ENCODE measurements around the gene NECTIN1. TPM values are rescaled to one million over a fixed set of nuclear protein-coding genes. Genes with fewer than 3 reads are reported as not detected.
A peak's percentile ranks its signal among the peaks of the same experiment; 100 is the strongest.

NECTIN1 gene
- total and polyA plus RNA-seq, 4 donors = 1.3 to 7.1 (median 4.9) TPM

GRCh38 chr11:119678351-119678750 lies 50.6 kb downstream of the NECTIN1 start:
- Histone ChIP-seq H3K9me3 (ENCODE audit: control insufficient read depth, low read length) (no peaks in the 10 kb centered on the region), H3K4me3 (ENCODE audit: low read length in 2 of 2) (no peak overlapping the region), H3K27ac (ENCODE audit: low read depth in 1 of 2, low read length in 2 of 2) (no peak overlapping the region), H3K36me3 (ENCODE audit: control insufficient read depth in 1 of 2, insufficient read depth in 2 of 2, low read length in 1 of 2) (no peaks in the 10 kb centered on the region), H3K27me3 (ENCODE audit: control insufficient read depth in 1 of 2, insufficient read depth in 2 of 2, low read length in 1 of 2) (no peaks in the 10 kb centered on the region), H3K4me1 (ENCODE audit: control insufficient read depth in 1 of 2, insufficient read depth in 2 of 2, low read length in 2 of 2) (no peaks in the 10 kb centered on the region)
- no peak for DNase-seq
- WGBS, 2 donors = 96 to 97% methylated on average over 21 of the region's 21 CpGs
- ATAC-seq (ENCODE audit: low FRiP score) = no peak
- intact Hi-C loops (cut with DNase I) = no loop called here

DNA sequence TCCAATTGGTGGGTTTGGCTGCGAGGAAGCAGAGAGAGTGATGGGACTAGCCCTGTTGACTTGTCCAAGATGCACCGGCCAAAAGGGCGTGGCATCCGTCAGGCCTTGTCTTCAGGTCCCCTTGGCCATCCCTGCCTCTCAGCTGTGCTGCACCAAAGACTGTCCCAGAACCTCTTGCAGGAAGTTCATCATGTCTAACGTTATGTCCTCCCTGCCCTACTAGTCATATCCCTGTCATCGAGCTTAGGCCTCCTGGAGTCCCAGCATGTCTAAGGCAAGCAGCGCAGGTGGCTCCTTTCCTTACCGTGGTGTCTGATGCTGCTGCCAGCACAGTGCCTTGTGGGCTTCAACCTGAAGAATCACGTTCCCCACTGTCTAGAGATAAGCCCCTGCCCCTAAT lies 51.2 kb downstream of the NECTIN1 start:
- Histone ChIP-seq H3K27me3 (ENCODE audit: control insufficient read depth in 1 of 2, insufficient read depth in 2 of 2, low read length in 1 of 2) (no peaks in the 10 kb centered on the region), H3K27ac (ENCODE audit: low read depth in 1 of 2, low read length in 2 of 2) (no peak overlapping the region), H3K4me3 (ENCODE audit: low read length in 2 of 2) (no peak overlapping the region), H3K36me3 (ENCODE audit: control insufficient read depth in 1 of 2, insufficient read depth in 2 of 2, low read length in 1 of 2) (no peaks in the 10 kb centered on the region), H3K4me1 (ENCODE audit: control insufficient read depth in 1 of 2, insufficient read depth in 2 of 2, low read length in 2 of 2) (no peaks in the 10 kb centered on the region), H3K9me3 (ENCODE audit: control insufficient read depth, low read length) (no peaks in the 10 kb centered on the region)
- intact Hi-C loops (cut with DNase I) = no loop called here
- ATAC-seq (ENCODE audit: low FRiP score) = no peak
- WGBS, 2 donors = 96 to 98% methylated on average over 9 of the region's 9 CpGs
- DNase-seq = no peak

- ATAC-seq (ENCODE audit: low FRiP score) = no peak
- Histone ChIP-seq H3K9me3 (ENCODE audit: control insufficient read depth, low read length) (no peaks in the 10 kb centered on the region), H3K27ac (ENCODE audit: low read depth in 1 of 2, low read length in 2 of 2) (no peak overlapping the region), H3K27me3 (ENCODE audit: control insufficient read depth in 1 of 2, insufficient read depth in 2 of 2, low read length in 1 of 2) (no peaks in the 10 kb centered on the region), H3K4me1 (ENCODE audit: control insufficient read depth in 1 of 2, insufficient read depth in 2 of 2, low read length in 2 of 2) (no peaks in the 10 kb centered on the region), H3K4me3 (ENCODE audit: low read length in 2 of 2) (no peak overlapping the region), H3K36me3 (ENCODE audit: control insufficient read depth in 1 of 2, insufficient read depth in 2 of 2, low read length in 1 of 2) (no peaks in the 10 kb centered on the region)
- WGBS, 2 donors = 87 to 88% methylated on average over 10 of the region's 10 CpGs
- intact Hi-C loops (cut with DNase I) = no loop called here
- DNase-seq = no peak
These were observed 52.5 kb downstream of the NECTIN1 start for GRCh38 chr11:119676461-119677020.

DNA sequence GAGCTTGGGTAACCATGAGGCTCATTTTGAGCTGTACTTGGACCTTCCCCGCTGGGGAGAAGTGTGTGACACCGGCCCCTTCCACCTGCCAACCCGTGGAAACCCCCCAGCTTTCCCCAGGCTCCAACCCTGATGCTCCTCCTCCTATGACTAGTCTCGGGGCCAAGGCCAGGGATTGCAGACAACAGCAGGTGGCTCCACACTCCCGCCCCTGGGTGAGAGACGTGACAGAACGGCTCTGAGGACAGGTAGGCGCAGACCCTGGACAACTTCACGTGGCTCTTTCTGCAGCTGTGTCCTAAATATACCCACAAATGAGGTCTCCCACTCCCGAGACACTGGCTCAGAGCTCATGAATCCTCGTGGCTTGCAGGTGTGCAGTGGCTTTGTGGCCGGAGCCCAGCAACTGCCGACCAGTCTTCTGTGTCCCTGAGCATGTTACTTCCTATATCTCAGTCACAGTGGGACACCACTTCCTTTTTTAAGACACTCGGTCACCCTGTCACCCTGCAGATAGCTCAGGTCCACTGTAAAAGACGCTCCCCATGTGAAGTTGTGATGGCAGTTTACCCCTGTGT lies 55.2 kb downstream of the NECTIN1 start:
- intact Hi-C loops (cut with DNase I) = loop anchor here in 1 of 2 donors (5.0 kb wide), 1 partner anchor 53 kb away; the partner anchor contains the start of gene NECTIN1
- 85 to 87% methylated on average over 15 of the region's 15 CpGs for WGBS, 2 donors
- Histone ChIP-seq H3K4me3 (ENCODE audit: low read length in 2 of 2) (no peak overlapping the region), H3K27ac (ENCODE audit: low read depth in 1 of 2, low read length in 2 of 2) (no peak overlapping the region), H3K4me1 (ENCODE audit: control insufficient read depth in 1 of 2, insufficient read depth in 2 of 2, low read length in 2 of 2) (no peaks in the 10 kb centered on the region), H3K36me3 (ENCODE audit: control insufficient read depth in 1 of 2, insufficient read depth in 2 of 2, low read length in 1 of 2) (no peaks in the 10 kb centered on the region), H3K9me3 (ENCODE audit: control insufficient read depth, low read length) (no peaks in the 10 kb centered on the region), H3K27me3 (ENCODE audit: control insufficient read depth in 1 of 2, insufficient read depth in 2 of 2, low read length in 1 of 2) (no peaks in the 10 kb centered on the region)
- no peak for ATAC-seq (ENCODE audit: low FRiP score)
- DNase-seq = no peak

DNA sequence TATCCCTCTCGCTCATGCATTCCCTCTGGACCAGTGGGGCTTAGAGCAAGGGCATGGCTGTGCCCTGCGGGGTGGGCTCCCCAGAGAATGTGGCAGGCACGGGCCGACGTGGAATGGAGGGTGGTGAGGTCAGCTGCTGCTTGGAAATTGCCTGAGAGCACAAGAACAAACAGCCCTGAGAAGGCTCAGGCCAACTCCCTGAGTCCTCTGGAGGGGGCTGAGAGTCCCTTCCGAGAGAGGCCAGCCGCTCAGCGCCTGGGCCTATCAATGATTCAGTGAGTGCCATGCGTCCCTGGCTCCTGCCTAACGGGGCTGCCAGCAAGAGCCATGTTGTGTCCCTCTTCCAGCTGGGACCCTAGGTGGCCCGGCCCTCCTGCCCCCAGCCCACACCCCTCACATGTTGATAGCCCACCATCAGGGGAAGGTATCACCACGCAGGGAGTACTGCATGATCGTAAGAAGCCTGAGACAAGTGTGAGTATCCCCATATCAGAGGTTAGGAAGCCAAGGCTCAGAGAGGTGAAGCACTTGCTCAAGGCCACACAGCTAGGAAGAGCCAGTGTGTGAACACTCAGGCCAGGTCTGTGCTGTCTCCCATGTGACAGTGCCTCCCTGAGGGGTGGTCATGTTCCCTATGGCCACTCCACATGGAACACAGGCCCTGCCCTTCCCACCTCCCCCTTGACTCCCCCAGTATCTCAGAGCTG lies 55.8 kb downstream of the NECTIN1 start:
- H3K36me3 ChIP-seq (ENCODE audit: control insufficient read depth in 1 of 2, insufficient read depth in 2 of 2, low read length in 1 of 2) = no peaks in the 10 kb centered on the region
- WGBS, 2 donors = 89 to 90% methylated on average over 13 of the region's 13 CpGs
- no peaks in the 10 kb centered on the region for H3K4me1 ChIP-seq (ENCODE audit: control insufficient read depth in 1 of 2, insufficient read depth in 2 of 2, low read length in 2 of 2)
- no peak for DNase-seq
- intact Hi-C loops (cut with DNase I) = loop anchor here in 1 of 2 donors (5.0 kb wide), 1 partner anchor 54 kb away; the partner anchor contains the start of gene NECTIN1
- no peak overlapping the region for H3K27ac ChIP-seq (ENCODE audit: low read depth in 1 of 2, low read length in 2 of 2)
- no peak for ATAC-seq (ENCODE audit: low FRiP score)
- no peaks in the 10 kb centered on the region for H3K9me3 ChIP-seq (ENCODE audit: control insufficient read depth, low read length)
- no peak overlapping the region for H3K4me3 ChIP-seq (ENCODE audit: low read length in 2 of 2)
- no peaks in the 10 kb centered on the region for H3K27me3 ChIP-seq (ENCODE audit: control insufficient read depth in 1 of 2, insufficient read depth in 2 of 2, low read length in 1 of 2)

GRCh38 chr11:119672597-119672996 lies 56.4 kb downstream of the NECTIN1 start:
- intact Hi-C loops (cut with DNase I) = loop anchor here in 1 of 2 donors (5.0 kb wide), 1 partner anchor 55 kb away; the partner anchor contains the start of gene NECTIN1
- 92 to 96% methylated on average over 7 of the region's 7 CpGs for WGBS, 2 donors

DNA sequence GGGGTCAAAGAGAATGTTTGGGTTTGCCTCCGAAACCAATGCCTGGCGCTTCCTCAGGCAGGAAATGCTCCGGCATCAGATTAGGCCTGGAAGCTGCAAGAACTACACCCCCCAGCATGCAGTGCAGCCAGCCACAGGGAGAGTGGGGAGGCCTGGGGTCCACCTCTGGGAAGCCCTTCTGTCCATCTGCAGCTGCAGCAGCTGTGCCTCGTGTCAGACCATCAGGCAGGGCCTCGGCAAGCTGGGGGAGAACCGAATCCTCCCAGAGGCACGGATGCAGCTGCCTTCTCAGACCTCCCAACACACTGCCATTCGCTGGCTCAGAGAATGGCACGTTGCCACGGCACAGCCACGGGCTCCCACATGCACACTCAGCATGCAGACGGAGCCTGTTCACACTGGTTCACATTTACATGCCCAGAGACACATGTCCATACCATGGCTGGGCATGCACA lies 57.4 kb downstream of the NECTIN1 start:
- DNase-seq = no peak
- H3K36me3 ChIP-seq (ENCODE audit: control insufficient read depth in 1 of 2, insufficient read depth in 2 of 2, low read length in 1 of 2) = no peaks in the 10 kb centered on the region
- no peak for ATAC-seq (ENCODE audit: low FRiP score)
- no peaks in the 10 kb centered on the region for H3K27me3 ChIP-seq (ENCODE audit: control insufficient read depth in 1 of 2, insufficient read depth in 2 of 2, low read length in 1 of 2)
- no peak overlapping the region for H3K4me3 ChIP-seq (ENCODE audit: low read length in 2 of 2)
- H3K9me3 ChIP-seq (ENCODE audit: control insufficient read depth, low read length) = no peaks in the 10 kb centered on the region
- WGBS, 2 donors = 19 to 20% methylated on average over 12 of the region's 12 CpGs
- H3K4me1 ChIP-seq (ENCODE audit: control insufficient read depth in 1 of 2, insufficient read depth in 2 of 2, low read length in 2 of 2) = no peaks in the 10 kb centered on the region
- no peak overlapping the region for H3K27ac ChIP-seq (ENCODE audit: low read depth in 1 of 2, low read length in 2 of 2)
- intact Hi-C loops (cut with DNase I) = loop anchor here in 1 of 2 donors (5.0 kb wide), 1 partner anchor 56 kb away; the partner anchor contains the start of gene NECTIN1

More at GRCh38 chr11:119672597-119672996, 56.4 kb downstream of the NECTIN1 start:
- H3K27ac ChIP-seq (ENCODE audit: low read depth in 1 of 2, low read length in 2 of 2) = no peak overlapping the region
- DNase-seq = no peak
- ATAC-seq (ENCODE audit: low FRiP score) = no peak
- H3K4me1 ChIP-seq (ENCODE audit: control insufficient read depth in 1 of 2, insufficient read depth in 2 of 2, low read length in 2 of 2) = no peaks in the 10 kb centered on the region
- no peaks in the 10 kb centered on the region for H3K9me3 ChIP-seq (ENCODE audit: control insufficient read depth, low read length)
- no peaks in the 10 kb centered on the region for H3K27me3 ChIP-seq (ENCODE audit: control insufficient read depth in 1 of 2, insufficient read depth in 2 of 2, low read length in 1 of 2)
- no peaks in the 10 kb centered on the region for H3K36me3 ChIP-seq (ENCODE audit: control insufficient read depth in 1 of 2, insufficient read depth in 2 of 2, low read length in 1 of 2)
- no peak overlapping the region for H3K4me3 ChIP-seq (ENCODE audit: low read length in 2 of 2)

GRCh38 chr11:119671051-119671450 lies 57.9 kb downstream of the NECTIN1 start:
- no peak overlapping the region for H3K4me3 ChIP-seq (ENCODE audit: low read length in 2 of 2)
- no peaks in the 10 kb centered on the region for H3K4me1 ChIP-seq (ENCODE audit: control insufficient read depth in 1 of 2, insufficient read depth in 2 of 2, low read length in 2 of 2)
- H3K9me3 ChIP-seq (ENCODE audit: control insufficient read depth, low read length) = no peaks in the 10 kb centered on the region
- DNase-seq = peak in 1 of 2 donors; percentile 77
- intact Hi-C loops (cut with DNase I) = loop anchor here in 1 of 2 donors (5.0 kb wide), 1 partner anchor 56 kb away; the partner anchor contains the start of gene NECTIN1
- WGBS, 2 donors = 26 to 35% methylated on average over 5 of the region's 5 CpGs
- H3K27ac ChIP-seq (ENCODE audit: low read depth in 1 of 2, low read length in 2 of 2) = no peak overlapping the region
- no peak for ATAC-seq (ENCODE audit: low FRiP score)
- H3K27me3 ChIP-seq (ENCODE audit: control insufficient read depth in 1 of 2, insufficient read depth in 2 of 2, low read length in 1 of 2) = no peaks in the 10 kb centered on the region
- no peaks in the 10 kb centered on the region for H3K36me3 ChIP-seq (ENCODE audit: control insufficient read depth in 1 of 2, insufficient read depth in 2 of 2, low read length in 1 of 2)

All from aorta (tissue), 5 donors.